Endodermal cell (in vitro differentiated cells): ENCODE measurements around the gene C15orf39. TPM values are rescaled to one million over a fixed set of nuclear protein-coding genes. Genes with fewer than 3 reads are reported as not detected.

Source experiments
- DNase-seq: peaks from one replicate; pipeline ENCODE4 v3.0.0-alpha.2; 2017
- H3K27ac ChIP-seq: 2 replicates; pipeline ENCODE4 v1.5.1; 2013; ENCODE audit warnings: mild to moderate bottlenecking, low read depth, low read length, moderate library complexity
- H3K27me3 ChIP-seq: 2 replicates; pipeline ENCODE4 v1.6.1; 2013; ENCODE audit warnings: mild to moderate bottlenecking, low read length, moderate library complexity; ENCODE audit not compliant: insufficient read depth, control insufficient read depth, poor library complexity, severe bottlenecking
- H3K36me3 ChIP-seq: 2 replicates; pipeline ENCODE4 v1.7.0; 2013; ENCODE audit warnings: mild to moderate bottlenecking, low read length, moderate library complexity; ENCODE audit not compliant: control insufficient read depth, insufficient read depth
- H3K4me1 ChIP-seq: one replicate; pipeline ENCODE4 v1.7.0; 2013; ENCODE audit warnings: low read length; ENCODE audit not compliant: control insufficient read depth, insufficient read depth
- H3K4me3 ChIP-seq: 2 replicates; pipeline ENCODE4 v1.5.1; 2013; ENCODE audit warnings: mild to moderate bottlenecking, low read length, moderate library complexity
- H3K9ac ChIP-seq: 2 replicates; pipeline ENCODE4 v1.6.1; 2013; ENCODE audit warnings: mild to moderate bottlenecking, low read length, moderate library complexity; ENCODE audit not compliant: poor library complexity, severe bottlenecking; ENCODE audit errors: extremely low read depth
- H3K9me3 ChIP-seq: 2 replicates; pipeline ENCODE4 v1.6.1; 2013; ENCODE audit warnings: mild to moderate bottlenecking, low read length, moderate library complexity; ENCODE audit not compliant: control insufficient read depth
- H3K27ac Mint-ChIP-seq: 2 replicates; pipeline ENCODE4 v1.8.0; 2020; ENCODE audit warnings: mixed read lengths
- H3K27me3 Mint-ChIP-seq: 2 replicates; pipeline ENCODE4 v1.8.0; 2021; ENCODE audit warnings: mild to moderate bottlenecking, mixed read lengths; ENCODE audit not compliant: insufficient read depth
- H3K36me3 Mint-ChIP-seq: 2 replicates; pipeline ENCODE4 v1.8.0; 2020; ENCODE audit warnings: low read depth, mixed read lengths
- H3K4me1 Mint-ChIP-seq: 2 replicates; pipeline ENCODE4 v1.8.0; 2020; ENCODE audit warnings: mixed read lengths
- H3K4me3 Mint-ChIP-seq: 2 replicates; pipeline ENCODE4 v1.8.0; 2020; ENCODE audit warnings: mild to moderate bottlenecking, moderate library complexity, mixed read lengths
- H3K9me3 Mint-ChIP-seq: 2 replicates; pipeline ENCODE4 v1.8.0; 2020; ENCODE audit warnings: mild to moderate bottlenecking, mixed read lengths
- WGBS, 2 experiments: methylation state at CpG; one replicate each; pipeline versions ENCODE4 v1.1.5 to v1.1.7; 2013; ENCODE audit warnings: missing lambda C conversion rate in 2 of 2, mixed read lengths in 1 of 2; ENCODE audit not compliant: insufficient coverage in 1 of 2, insufficient read length in 1 of 2; 5-methylcytosine and 5-hydroxymethylcytosine counted together
- total RNA-seq, 2 donors: library from RNA; stranded (reverse); fragmentation: NEBNext Ultra II Directional in 1 of 2; extraction: Animal tissue kit (Norgen Biotek cat#: 25700) in 1 of 2; gene quantifications; 2 replicates in 1 of 2; 3 replicates in 1 of 2; pipeline ENCODE4 v1.2.1, GENCODE V29; 2021
- TF ChIP-seq, protein P1 (sequence below): fragments of 200-600 bp; sonication (generic); conservative IDR thresholded peaks from 2 replicates; pipeline ENCODE4 v1.5.0; 2021; ENCODE audit warnings: antibody characterized with exemption, mild to moderate bottlenecking

The C15orf39 gene
- total RNA-seq, 2 donors from 2014 or later, result 19.0 to 22.2 TPM

DNA sequence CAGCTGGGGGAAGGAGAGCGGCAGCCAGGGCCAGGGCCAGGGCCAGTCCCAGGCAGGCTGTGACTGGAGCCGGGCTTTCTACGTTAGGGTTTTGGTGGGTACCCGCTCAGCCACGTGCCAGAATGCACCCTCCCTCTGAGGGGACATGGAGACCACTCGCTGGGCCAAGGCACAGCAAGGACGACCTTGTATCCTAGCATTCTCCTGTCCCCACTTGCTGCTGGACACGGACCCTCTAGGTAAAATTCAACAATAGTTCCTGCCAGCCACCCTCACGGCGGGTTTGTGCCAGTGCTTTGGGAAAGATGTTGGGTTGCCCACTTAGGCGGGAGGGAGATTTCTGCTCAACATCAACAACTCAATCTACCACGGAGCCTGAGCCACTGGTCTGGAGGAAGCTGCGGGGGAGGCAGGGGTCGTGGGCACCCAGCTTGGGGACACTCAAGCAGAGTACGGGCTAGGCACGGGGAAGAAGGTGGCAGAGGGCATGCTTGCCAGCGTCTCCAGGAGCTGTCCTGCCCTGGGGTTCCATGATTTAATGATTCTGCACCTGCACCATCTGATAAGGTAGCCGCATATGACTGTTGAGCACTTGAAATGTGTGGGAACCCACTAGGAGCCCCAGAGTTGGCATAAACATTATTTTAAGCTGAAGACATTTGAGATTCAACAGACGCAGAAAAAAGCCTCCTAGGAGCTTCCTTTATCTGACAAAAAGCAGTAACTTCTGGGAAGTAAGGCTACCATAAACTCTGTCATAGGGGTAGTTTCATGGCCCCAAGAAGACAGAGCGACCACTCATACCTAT lies 22.5 kb upstream of the C15orf39 start:
- Mint-ChIP-seq H3K36me3 (no peaks in the 10 kb centered on the region), H3K27ac (no peak overlapping the region), H3K9me3 (no peaks in the 10 kb centered on the region), H3K27me3 (peaks cover 18% of the 10 kb centered on the region), H3K4me1 (peaks cover 38% of the 10 kb centered on the region), H3K4me3 (peak overlapping the region; percentile 47)
- Histone ChIP-seq H3K36me3 (no peaks in the 10 kb centered on the region), H3K27ac (no peak overlapping the region), H3K9ac (no peak overlapping the region), H3K9me3 (no peaks in the 10 kb centered on the region), H3K4me3 (no peak overlapping the region), H3K4me1 (peaks cover 5% of the 10 kb centered on the region), H3K27me3 (peaks cover 12% of the 10 kb centered on the region)
- TF ChIP-seq, protein P1, sequence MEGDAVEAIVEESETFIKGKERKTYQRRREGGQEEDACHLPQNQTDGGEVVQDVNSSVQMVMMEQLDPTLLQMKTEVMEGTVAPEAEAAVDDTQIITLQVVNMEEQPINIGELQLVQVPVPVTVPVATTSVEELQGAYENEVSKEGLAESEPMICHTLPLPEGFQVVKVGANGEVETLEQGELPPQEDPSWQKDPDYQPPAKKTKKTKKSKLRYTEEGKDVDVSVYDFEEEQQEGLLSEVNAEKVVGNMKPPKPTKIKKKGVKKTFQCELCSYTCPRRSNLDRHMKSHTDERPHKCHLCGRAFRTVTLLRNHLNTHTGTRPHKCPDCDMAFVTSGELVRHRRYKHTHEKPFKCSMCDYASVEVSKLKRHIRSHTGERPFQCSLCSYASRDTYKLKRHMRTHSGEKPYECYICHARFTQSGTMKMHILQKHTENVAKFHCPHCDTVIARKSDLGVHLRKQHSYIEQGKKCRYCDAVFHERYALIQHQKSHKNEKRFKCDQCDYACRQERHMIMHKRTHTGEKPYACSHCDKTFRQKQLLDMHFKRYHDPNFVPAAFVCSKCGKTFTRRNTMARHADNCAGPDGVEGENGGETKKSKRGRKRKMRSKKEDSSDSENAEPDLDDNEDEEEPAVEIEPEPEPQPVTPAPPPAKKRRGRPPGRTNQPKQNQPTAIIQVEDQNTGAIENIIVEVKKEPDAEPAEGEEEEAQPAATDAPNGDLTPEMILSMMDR, result no peak
- DNase-seq, result no peak
- WGBS, 2 experiments, result 86 to 88% methylated on average over 17 to 20 of the region's 20 CpGs

DNA sequence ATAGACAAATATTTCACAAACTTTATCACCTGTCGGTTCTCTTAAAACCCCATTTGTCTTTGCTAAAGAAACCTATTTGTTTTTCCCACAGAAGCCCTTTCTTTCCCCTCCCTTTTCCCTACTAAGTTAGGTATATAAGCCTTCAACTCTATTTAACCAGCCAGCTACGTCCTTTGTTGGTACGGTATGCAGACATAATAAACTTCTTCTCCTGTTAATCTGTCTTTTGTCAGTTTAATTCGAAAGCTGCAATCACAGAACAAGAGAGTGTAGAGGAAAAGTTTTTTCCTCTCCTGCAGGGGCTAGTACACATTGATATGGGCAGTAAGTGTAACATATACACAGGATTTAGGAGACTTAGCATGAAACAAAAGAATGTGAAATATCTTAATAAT lies 21.9 kb upstream of the C15orf39 start:
- Histone ChIP-seq H3K27ac (no peak overlapping the region), H3K4me3 (no peak overlapping the region), H3K9me3 (no peaks in the 10 kb centered on the region), H3K36me3 (no peaks in the 10 kb centered on the region), H3K27me3 (peaks cover 12% of the 10 kb centered on the region), H3K9ac (no peak overlapping the region), H3K4me1 (peaks cover 5% of the 10 kb centered on the region)
- no peaks in the 10 kb centered on the region for H3K36me3 Mint-ChIP-seq
- no peak overlapping the region for H3K4me3 Mint-ChIP-seq
- TF ChIP-seq, protein P1, result no peak
- H3K27ac Mint-ChIP-seq, result no peak overlapping the region
- peaks cover 18% of the 10 kb centered on the region for H3K27me3 Mint-ChIP-seq
- DNase-seq, result no peak
- no peaks in the 10 kb centered on the region for H3K9me3 Mint-ChIP-seq
- peaks cover 38% of the 10 kb centered on the region for H3K4me1 Mint-ChIP-seq
- WGBS, 2 experiments, result 75 to 82% methylated on average over 4 of the region's 4 CpGs

DNA sequence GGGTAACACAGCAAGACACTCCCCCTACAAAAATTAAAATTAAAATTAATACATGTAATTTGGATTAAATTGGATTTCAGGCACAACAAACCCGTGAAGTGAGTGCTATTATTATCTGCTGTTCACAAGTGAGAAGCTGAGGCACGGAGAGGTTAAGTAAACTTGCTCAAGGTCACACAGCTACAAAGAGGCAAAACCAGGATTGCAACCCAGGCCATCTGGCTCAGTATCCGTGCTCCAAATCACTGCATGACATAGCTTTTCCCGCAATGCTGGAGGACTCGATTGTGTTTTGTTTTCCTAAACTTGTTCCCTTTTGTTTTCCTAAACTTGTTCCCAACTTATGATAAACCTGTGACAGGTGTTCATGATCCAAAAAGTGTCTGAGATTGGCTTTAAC lies 19.9 kb upstream of the C15orf39 start:
- no peaks in the 10 kb centered on the region for H3K36me3 Mint-ChIP-seq
- no peaks in the 10 kb centered on the region for H3K9me3 Mint-ChIP-seq
- peaks cover 5% of the 10 kb centered on the region for H3K4me1 ChIP-seq
- peak overlapping the region; percentile 66 for H3K27ac ChIP-seq
- TF ChIP-seq, protein P1, result no peak
- no peak overlapping the region for H3K27ac Mint-ChIP-seq
- H3K27me3 ChIP-seq, result peaks cover 12% of the 10 kb centered on the region
- H3K9me3 ChIP-seq, result no peaks in the 10 kb centered on the region
- no peak for DNase-seq
- H3K9ac ChIP-seq, result no peak overlapping the region
- peaks cover 17% of the 10 kb centered on the region for H3K27me3 Mint-ChIP-seq
- H3K4me3 ChIP-seq, result no peak overlapping the region
- whole genome bisulfite sequencing, 2 experiments, result 91 to 93% methylated on average over 5 of the region's 5 CpGs
- peaks cover 38% of the 10 kb centered on the region for H3K4me1 Mint-ChIP-seq
- no peak overlapping the region for H3K4me3 Mint-ChIP-seq
- no peaks in the 10 kb centered on the region for H3K36me3 ChIP-seq
